Progenitor cell of endocrine pancreas (in vitro differentiated cells): ENCODE measurements around the gene STX8. TPM values are rescaled to one million over a fixed set of nuclear protein-coding genes. Genes with fewer than 3 reads are reported as not detected.
A peak's percentile ranks its signal among the peaks of the same experiment; 100 is the strongest.

Source experiments
- DNase-seq: peaks from one replicate; pipeline ENCODE4 v3.0.0; 2021; ENCODE audit warnings: low spot score; ENCODE audit not compliant: unreplicated experiment
- H3K27ac Mint-ChIP-seq: 2 replicates; pipeline ENCODE4 v1.8.0; 2021; ENCODE audit warnings: mild to moderate bottlenecking, moderate library complexity, mixed read lengths
- H3K27me3 Mint-ChIP-seq: 2 replicates; pipeline ENCODE4 v1.8.0; 2021; ENCODE audit warnings: mixed read lengths
- H3K36me3 Mint-ChIP-seq: 2 replicates; pipeline ENCODE4 v1.8.0; 2022; ENCODE audit warnings: mixed read lengths; ENCODE audit not compliant: insufficient read depth
- H3K4me1 Mint-ChIP-seq: 2 replicates; pipeline ENCODE4 v1.8.0; 2021; ENCODE audit warnings: low read depth, mixed read lengths
- H3K4me3 Mint-ChIP-seq: 2 replicates; pipeline ENCODE4 v1.8.0; 2021; ENCODE audit warnings: low read depth, mild to moderate bottlenecking, moderate library complexity, mixed read lengths
- H3K9me3 Mint-ChIP-seq: 2 replicates; pipeline ENCODE4 v1.8.0; 2021; ENCODE audit warnings: low read depth, mixed read lengths
- total RNA-seq: library from RNA; stranded (reverse); gene quantifications from 2 replicates; pipeline ENCODE4 v1.2.1, GENCODE V29; 2021
- TF ChIP-seq, protein P1 (sequence below): fragments of 200-600 bp; sonication (generic); IDR thresholded peaks from one replicate; pipeline ENCODE4 v1.5.0; 2021; ENCODE audit warnings: antibody characterized with exemption, mild to moderate bottlenecking; ENCODE audit not compliant: unreplicated experiment

The STX8 gene
- total RNA-seq, 1 donor from 2014 or later = 63.4 TPM

DNA sequence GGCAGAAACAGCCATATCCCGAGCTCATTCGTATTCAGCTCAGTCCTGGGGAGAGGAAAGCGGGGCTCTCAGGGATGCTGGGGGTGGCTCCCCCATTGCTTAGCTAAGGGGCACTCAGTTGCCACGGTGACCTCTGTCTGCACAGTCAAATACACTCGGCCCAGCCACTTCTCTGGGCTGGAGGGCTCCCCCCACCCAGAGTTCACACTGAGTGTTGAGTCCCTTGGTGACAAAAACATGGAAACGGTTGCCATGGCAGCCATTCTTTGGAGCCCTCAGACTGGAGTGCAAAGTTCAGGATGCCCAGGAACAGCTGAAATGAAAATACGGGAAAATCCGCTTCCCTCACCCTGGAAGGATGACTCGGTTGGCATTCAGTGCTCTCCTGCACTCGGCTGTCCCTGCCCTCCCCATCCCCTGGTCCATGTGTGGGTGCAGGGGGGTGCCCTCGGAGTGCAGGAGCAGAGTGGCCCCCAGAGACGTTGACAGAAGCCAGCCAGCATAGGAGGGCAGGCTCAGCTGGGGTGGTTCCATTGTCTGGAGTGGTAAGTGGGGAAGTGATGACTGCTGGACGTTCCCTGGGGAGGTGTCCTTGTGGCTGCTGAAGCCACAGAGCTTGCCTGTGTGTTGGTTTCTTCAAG is 337.8 kb downstream of the STX8 start:
- DNase-seq = no peak
- no peaks in the 10 kb centered on the region for H3K36me3 Mint-ChIP-seq
- H3K4me3 Mint-ChIP-seq = peak overlapping the region; percentile 14
- peaks cover 26% of the 10 kb centered on the region for H3K4me1 Mint-ChIP-seq
- peaks cover 16% of the 10 kb centered on the region for H3K27me3 Mint-ChIP-seq
- TF ChIP-seq, protein P1, sequence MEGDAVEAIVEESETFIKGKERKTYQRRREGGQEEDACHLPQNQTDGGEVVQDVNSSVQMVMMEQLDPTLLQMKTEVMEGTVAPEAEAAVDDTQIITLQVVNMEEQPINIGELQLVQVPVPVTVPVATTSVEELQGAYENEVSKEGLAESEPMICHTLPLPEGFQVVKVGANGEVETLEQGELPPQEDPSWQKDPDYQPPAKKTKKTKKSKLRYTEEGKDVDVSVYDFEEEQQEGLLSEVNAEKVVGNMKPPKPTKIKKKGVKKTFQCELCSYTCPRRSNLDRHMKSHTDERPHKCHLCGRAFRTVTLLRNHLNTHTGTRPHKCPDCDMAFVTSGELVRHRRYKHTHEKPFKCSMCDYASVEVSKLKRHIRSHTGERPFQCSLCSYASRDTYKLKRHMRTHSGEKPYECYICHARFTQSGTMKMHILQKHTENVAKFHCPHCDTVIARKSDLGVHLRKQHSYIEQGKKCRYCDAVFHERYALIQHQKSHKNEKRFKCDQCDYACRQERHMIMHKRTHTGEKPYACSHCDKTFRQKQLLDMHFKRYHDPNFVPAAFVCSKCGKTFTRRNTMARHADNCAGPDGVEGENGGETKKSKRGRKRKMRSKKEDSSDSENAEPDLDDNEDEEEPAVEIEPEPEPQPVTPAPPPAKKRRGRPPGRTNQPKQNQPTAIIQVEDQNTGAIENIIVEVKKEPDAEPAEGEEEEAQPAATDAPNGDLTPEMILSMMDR = no peak
- no peaks in the 10 kb centered on the region for H3K9me3 Mint-ChIP-seq
- no peak overlapping the region for H3K27ac Mint-ChIP-seq

DNA sequence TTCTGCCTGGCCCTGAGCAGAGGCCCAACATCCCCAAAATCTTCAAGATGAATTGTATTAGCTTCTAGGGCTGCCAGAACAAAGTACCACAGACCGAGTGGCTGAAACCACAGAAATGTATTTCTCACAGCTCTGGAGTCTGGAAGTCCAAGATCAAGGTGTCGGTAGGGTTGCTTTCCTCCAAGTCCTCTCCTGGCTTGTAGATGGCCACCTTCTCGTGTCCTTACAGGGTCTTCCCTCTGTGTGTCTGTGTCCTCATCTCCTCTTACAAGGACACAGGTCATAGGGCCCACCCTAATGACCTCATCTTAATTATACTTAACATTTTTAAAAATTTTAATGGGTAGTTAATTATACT is 338.6 kb downstream of the STX8 start:
- TF ChIP-seq, protein P1 = no peak
- Mint-ChIP-seq H3K4me3 (no peak overlapping the region), H3K27me3 (peaks cover 12% of the 10 kb centered on the region), H3K4me1 (peaks cover 26% of the 10 kb centered on the region), H3K36me3 (no peaks in the 10 kb centered on the region), H3K27ac (no peak overlapping the region), H3K9me3 (no peaks in the 10 kb centered on the region)
- no peak for DNase-seq

DNA sequence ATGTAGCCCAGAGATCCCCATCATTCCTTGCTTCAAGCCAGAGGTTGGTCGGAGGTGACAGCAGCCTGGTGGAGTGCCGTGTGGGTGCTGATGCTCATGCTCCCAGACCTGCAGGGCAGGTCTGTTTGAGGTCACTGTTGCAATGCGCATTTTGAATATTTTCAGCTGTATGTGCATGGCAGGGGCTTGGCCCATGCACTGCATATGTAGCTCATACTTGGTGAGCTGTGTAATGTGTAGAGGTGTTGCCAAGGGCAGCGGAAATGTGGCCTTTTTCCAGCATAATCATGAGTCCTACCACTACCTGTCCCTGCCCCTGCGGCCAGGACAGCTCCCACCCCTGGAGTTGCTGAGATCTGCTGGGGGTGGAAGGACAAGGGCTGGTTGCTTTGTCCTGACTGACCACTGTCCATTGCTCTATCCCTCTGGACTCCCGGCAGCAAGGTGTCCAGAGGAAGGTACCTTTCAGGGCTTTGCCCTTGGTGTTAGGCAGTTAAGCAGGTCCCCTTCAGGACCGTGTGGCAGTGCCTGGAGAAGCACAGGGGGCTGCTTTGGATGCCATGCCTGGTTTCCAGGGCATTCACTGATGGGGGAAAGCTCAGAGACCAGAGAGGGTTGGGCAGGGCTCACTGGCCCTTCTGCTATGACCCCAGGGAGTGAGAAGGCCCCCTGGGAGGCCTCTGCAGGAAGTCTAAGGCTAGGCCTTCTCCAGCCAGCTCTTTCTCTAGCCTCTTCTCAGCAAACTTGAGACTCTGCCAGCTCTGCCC is 339.2 kb downstream of the STX8 start:
- no peak for DNase-seq
- Mint-ChIP-seq H3K36me3 (no peaks in the 10 kb centered on the region), H3K27ac (no peak overlapping the region), H3K9me3 (no peaks in the 10 kb centered on the region), H3K27me3 (peaks cover 12% of the 10 kb centered on the region), H3K4me3 (no peak overlapping the region), H3K4me1 (peaks cover 25% of the 10 kb centered on the region)
- TF ChIP-seq, protein P1 = no peak

DNA sequence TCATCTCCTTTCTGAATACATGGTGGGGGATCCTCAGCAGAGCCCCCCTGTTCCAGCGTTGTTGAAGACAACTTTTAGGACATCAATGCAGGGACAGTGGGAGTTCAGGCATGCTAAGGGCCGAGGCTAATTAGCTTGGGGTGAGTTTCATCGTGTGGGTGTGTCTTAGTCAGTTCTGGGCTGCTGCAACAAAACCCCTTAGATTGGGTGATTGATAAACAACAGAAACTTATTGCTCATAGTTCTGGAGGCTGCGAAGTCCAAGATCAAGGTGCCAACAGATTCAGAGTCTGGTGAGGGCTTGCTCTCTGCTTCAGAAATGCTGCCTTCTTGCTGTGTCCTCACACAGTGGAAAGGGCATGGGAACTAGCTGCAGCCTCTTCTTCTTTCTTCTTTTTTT is 340.3 kb downstream of the STX8 start:
- no peak overlapping the region for H3K27ac Mint-ChIP-seq
- no peaks in the 10 kb centered on the region for H3K36me3 Mint-ChIP-seq
- TF ChIP-seq, protein P1 = no peak
- peaks cover 12% of the 10 kb centered on the region for H3K27me3 Mint-ChIP-seq
- no peak overlapping the region for H3K4me3 Mint-ChIP-seq
- peaks cover 21% of the 10 kb centered on the region for H3K4me1 Mint-ChIP-seq
- no peaks in the 10 kb centered on the region for H3K9me3 Mint-ChIP-seq
- DNase-seq = no peak

DNA sequence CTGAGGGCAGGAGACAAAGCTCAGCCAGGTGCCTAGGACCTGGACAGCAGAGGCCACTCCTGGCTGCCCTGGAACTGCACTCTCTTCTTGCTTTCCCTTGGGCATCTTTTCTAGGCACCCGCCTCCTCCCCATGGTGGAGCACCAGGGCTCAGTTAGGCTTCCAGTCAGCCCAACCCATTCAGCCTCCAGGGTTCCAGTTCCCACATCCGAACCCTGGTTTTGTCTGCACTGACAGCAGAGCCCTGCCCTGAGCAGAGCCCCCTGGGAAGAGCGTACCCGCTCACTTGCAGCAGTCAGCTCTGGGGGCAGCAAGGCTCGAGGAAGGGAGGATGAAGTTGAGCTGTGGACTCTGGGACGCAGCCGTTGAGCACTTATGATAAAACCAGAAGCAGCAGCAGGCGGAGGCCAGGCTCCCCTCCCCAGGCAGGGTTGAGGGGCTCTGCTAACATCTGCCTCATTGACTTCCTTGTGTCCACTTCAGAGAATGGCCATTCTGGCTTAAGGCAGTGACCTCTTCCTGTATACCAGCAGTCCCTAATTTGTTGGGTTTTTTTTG is 341.2 kb downstream of the STX8 start:
- peaks cover 19% of the 10 kb centered on the region for H3K27me3 Mint-ChIP-seq
- H3K27ac Mint-ChIP-seq = no peak overlapping the region
- H3K4me3 Mint-ChIP-seq = no peak overlapping the region
- no peak for DNase-seq
- no peaks in the 10 kb centered on the region for H3K36me3 Mint-ChIP-seq
- peaks cover 18% of the 10 kb centered on the region for H3K4me1 Mint-ChIP-seq
- TF ChIP-seq, protein P1 = no peak
- H3K9me3 Mint-ChIP-seq = no peaks in the 10 kb centered on the region
